IMR-90 (cell line): ENCODE measurements around the gene LANCL1. TPM values are rescaled to one million over a fixed set of nuclear protein-coding genes. Genes with fewer than 3 reads are reported as not detected.

ENCODE experiments used
- ATAC-seq: fragments of 200-7000 bp; cut with Tn5 transposase; 2 replicates; pipeline ENCODE4 v1.9.1; 2020; ENCODE audit warnings: low read depth, mild to moderate bottlenecking, moderate library complexity
- BruUV-seq: library from RNA; stranded (reverse); fragments of 400-500 nt; replicated peaks from 2 replicates; lab custom pipeline; 2021; lab: Mats Ljungman, UMichigan
- CTCF ChIA-PET: fragments of 300-600 bp; formaldehyde crosslinking; extraction: SDS; loops from one replicate; lab custom pipeline; 2021; ENCODE audit warnings: antibody characterized with exemption; lab: Yijun Ruan, JAX
- POLR2A ChIA-PET: fragments of 300-600 bp; sonication (Branson Sonifier 250); formaldehyde crosslinking; loops from one replicate; lab custom pipeline; 2022; ENCODE audit warnings: antibody characterized with exemption; ENCODE audit not compliant: unreplicated experiment; lab: Charles Lee
- DNase-seq: peaks from one replicate; pipeline ENCODE4 v3.0.0; 2013
- H2AFZ ChIP-seq: replicated peaks from 2 replicates; pipeline ENCODE3; 2013; ENCODE audit warnings: low read length, mild to moderate bottlenecking; ENCODE audit not compliant: poor library complexity
- H2AK5ac ChIP-seq: 2 replicates; pipeline ENCODE4 v1.6.1; 2013; ENCODE audit warnings: low read depth, low read length, inconsistent platforms
- H2AK9ac ChIP-seq: replicated peaks from 2 replicates; pipeline ENCODE3; 2013; ENCODE audit warnings: mild to moderate bottlenecking, low read depth, low read length, moderate library complexity; ENCODE audit not compliant: poor library complexity
- H2BK120ac ChIP-seq: 2 replicates; pipeline ENCODE4 v1.6.1; 2013; ENCODE audit warnings: low read depth, low read length, inconsistent platforms
- H2BK15ac ChIP-seq: 3 replicates; pipeline ENCODE4 v1.6.1; 2013; ENCODE audit warnings: low read depth, low read length, inconsistent platforms
- H2BK20ac ChIP-seq: 2 replicates; pipeline ENCODE4 v1.6.1; 2013; ENCODE audit warnings: low read depth, mild to moderate bottlenecking, inconsistent platforms, low read length, moderate library complexity
- H2BK5ac ChIP-seq: 2 replicates; pipeline ENCODE4 v1.6.1; 2013; ENCODE audit warnings: mild to moderate bottlenecking, low read depth, low read length, inconsistent platforms; ENCODE audit not compliant: poor library complexity, severe bottlenecking
- H3K14ac ChIP-seq: replicated peaks from 2 replicates; pipeline ENCODE4 v1.6.1; 2013; ENCODE audit warnings: low read depth, low read length, inconsistent platforms
- H3K18ac ChIP-seq: 2 replicates; pipeline ENCODE4 v1.6.1; 2013; ENCODE audit warnings: low read depth, low read length, control low read depth
- H3K23ac ChIP-seq: 2 replicates; pipeline ENCODE4 v1.6.1; 2013; ENCODE audit warnings: low read depth, low read length, inconsistent platforms
- H3K27ac ChIP-seq: 2 replicates; pipeline ENCODE4 v1.5.1; 2013; ENCODE audit warnings: mild to moderate bottlenecking, control low read depth, low read length; ENCODE audit not compliant: insufficient read depth
- H3K27me3 ChIP-seq: 2 replicates; pipeline ENCODE4 v1.6.1; 2013; ENCODE audit warnings: low read length; ENCODE audit not compliant: control insufficient read depth, insufficient read depth
- H3K36me3 ChIP-seq: 2 replicates; pipeline ENCODE4 v1.6.1; 2013; ENCODE audit warnings: low read length, mixed read lengths; ENCODE audit not compliant: control insufficient read depth, insufficient read depth
- H3K4ac ChIP-seq: 2 replicates; pipeline ENCODE4 v1.6.1; 2013; ENCODE audit warnings: low read depth, low read length, inconsistent platforms
- H3K4me1 ChIP-seq: 2 replicates; pipeline ENCODE4 v1.6.1; 2013; ENCODE audit warnings: low read length, mixed read lengths; ENCODE audit not compliant: control insufficient read depth, insufficient read depth
- H3K4me2 ChIP-seq: 2 replicates; pipeline ENCODE4 v1.6.1; 2013; ENCODE audit warnings: low read depth, mild to moderate bottlenecking, control low read depth, low read length, moderate library complexity
- H3K4me3 ChIP-seq: 2 replicates; pipeline ENCODE4 v1.5.1; 2013; ENCODE audit warnings: low read depth, mild to moderate bottlenecking, control low read depth, low read length, moderate library complexity; ENCODE audit not compliant: insufficient read depth
- H3K56ac ChIP-seq: 2 replicates; pipeline ENCODE4 v1.6.1; 2013; ENCODE audit warnings: low read length, inconsistent platforms; ENCODE audit not compliant: insufficient read depth; ENCODE audit errors: extremely low read depth
- H3K79me1 ChIP-seq, 2 experiments: 2 replicates each; pipeline ENCODE4 v1.6.1; 2013; ENCODE audit warnings: low read length in 2 of 2, inconsistent platforms in 1 of 2, low read depth in 1 of 2
- H3K9ac ChIP-seq: 2 replicates; pipeline ENCODE4 v1.6.1; 2013; ENCODE audit warnings: low read depth, low read length, control low read depth
- H3K9me1 ChIP-seq: 2 replicates; pipeline ENCODE4 v1.6.1; 2013; ENCODE audit warnings: low read length, inconsistent platforms; ENCODE audit not compliant: insufficient read depth
- H3K9me3 ChIP-seq: 2 replicates; pipeline ENCODE4 v1.6.1; 2013; ENCODE audit warnings: low read length; ENCODE audit not compliant: control insufficient read depth, insufficient read depth
- H4K20me1 ChIP-seq: 2 replicates; pipeline ENCODE4 v1.6.1; 2013; ENCODE audit warnings: low read length, inconsistent platforms; ENCODE audit not compliant: insufficient read depth
- H4K5ac ChIP-seq: 2 replicates; pipeline ENCODE4 v1.6.1; 2013; ENCODE audit warnings: mild to moderate bottlenecking, low read depth, low read length, control low read depth
- H4K8ac ChIP-seq, 2 experiments: 2 replicates each; pipeline ENCODE4 v1.6.1; 2013; ENCODE audit warnings: low read depth in 2 of 2, low read length in 2 of 2, control low read depth in 1 of 2, inconsistent platforms in 1 of 2
- H4K91ac ChIP-seq: 2 replicates; pipeline ENCODE4 v1.6.1; 2013; ENCODE audit warnings: low read depth, low read length, inconsistent platforms; ENCODE audit not compliant: insufficient read depth
- BHLHE40 ChIP-seq: fragments of 150-350 bp; IDR thresholded peaks from 2 replicates; pipeline ENCODE4 v1.6.1; 2016; ENCODE audit warnings: mild to moderate bottlenecking, low read depth, low read length
- CTCF ChIP-seq: conservative IDR thresholded peaks from 2 replicates; pipeline ENCODE4 v1.5.1; 2012; ENCODE audit warnings: mild to moderate bottlenecking, low read depth, low read length, improper control_type of control experiment
- MAZ ChIP-seq: IDR thresholded peaks from 2 replicates; pipeline ENCODE4 v1.6.1; 2012; ENCODE audit warnings: low read depth, mild to moderate bottlenecking, low read length, improper control_type of control experiment, moderate library complexity, borderline replicate concordance
- MXI1 ChIP-seq: IDR thresholded peaks from 2 replicates; pipeline ENCODE4 v1.6.1; 2012; ENCODE audit warnings: low read depth, mild to moderate bottlenecking, low read length, moderate library complexity, borderline replicate concordance
- RCOR1 ChIP-seq: IDR thresholded peaks from 2 replicates; pipeline ENCODE4 v1.6.1; 2012; ENCODE audit warnings: mild to moderate bottlenecking, low read length, improper control_type of control experiment; ENCODE audit not compliant: insufficient replicate concordance
- RFX5 ChIP-seq: IDR thresholded peaks from 2 replicates; pipeline ENCODE4 v1.8.0; 2012; ENCODE audit warnings: low read depth, mild to moderate bottlenecking, low read length, moderate library complexity
- WGBS, 2 experiments: methylation state at CpG; one replicate each; pipeline versions ENCODE4 v1.1.5 to v1.1.7; 2013; ENCODE audit warnings: missing lambda C conversion rate in 2 of 2; ENCODE audit not compliant: insufficient read length in 1 of 2; ENCODE audit errors: extremely low coverage in 2 of 2; 5-methylcytosine and 5-hydroxymethylcytosine counted together
- dilution Hi-C: fragments of 300-500 bp; cut with HindIII; formaldehyde crosslinking; loops from one replicate; pipeline ENCODE4 v1.14.3; 2018; ENCODE audit warnings: low sequenced_read_pairs; ENCODE audit not compliant: unreplicated experiment
- in situ Hi-C: fragments of 300-500 bp; cut with MboI; formaldehyde crosslinking; loops from 3 replicates; pipeline ENCODE4 v1.14.3; 2019; ENCODE audit warnings: low sequenced_read_pairs, inconsistent platforms, mixed read lengths
- intact Hi-C: fragments of 100-400 bp; cut with micrococcal nuclease; formaldehyde crosslinking; loops from 2 replicates; pipeline ENCODE4 v1.10.0; 2022
- polyA plus RNA-seq, 3 experiments: library from polyadenylated mRNA; depleted of rRNA; stranded (reverse); fragments of >200 nt; gene quantifications; 2 replicates each; pipeline ENCODE4 v1.2.3, GENCODE V29; 2012; ENCODE audit warnings: low replicate concordance in 1 of 3
- total RNA-seq: library from RNA; depleted of rRNA; stranded (reverse); fragments of >200 nt; gene quantifications from 2 replicates; pipeline ENCODE4 v1.2.3, GENCODE V29; 2012
- TF ChIP-seq, protein P1 (sequence below): fragments of 150-350 bp; IDR thresholded peaks from 2 replicates; pipeline ENCODE4 v1.6.1; 2017; ENCODE audit warnings: mild to moderate bottlenecking, antibody characterized with exemption, low read length, low read depth

The LANCL1 gene
- total and polyA plus RNA-seq, 2 of the 4 experiments (the other 2 are of a cell fraction) = 29.7 to 53.8 TPM

GRCh38 chr2:210480079-210480478 is 3.5 kb upstream of the LANCL1 start:
- no peak for TF ChIP-seq RFX5
- TF ChIP-seq MXI1 = no peak
- TF ChIP-seq, protein P1, sequence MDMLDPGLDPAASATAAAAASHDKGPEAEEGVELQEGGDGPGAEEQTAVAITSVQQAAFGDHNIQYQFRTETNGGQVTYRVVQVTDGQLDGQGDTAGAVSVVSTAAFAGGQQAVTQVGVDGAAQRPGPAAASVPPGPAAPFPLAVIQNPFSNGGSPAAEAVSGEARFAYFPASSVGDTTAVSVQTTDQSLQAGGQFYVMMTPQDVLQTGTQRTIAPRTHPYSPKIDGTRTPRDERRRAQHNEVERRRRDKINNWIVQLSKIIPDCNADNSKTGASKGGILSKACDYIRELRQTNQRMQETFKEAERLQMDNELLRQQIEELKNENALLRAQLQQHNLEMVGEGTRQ = no peak
- no peak for TF ChIP-seq CTCF
- no peak for TF ChIP-seq BHLHE40
- TF ChIP-seq MAZ = no peak
- no peak for TF ChIP-seq RCOR1
- in situ Hi-C loops = no loop called here
- BruUV-seq = no TSS peak

More at GRCh38 chr2:210480079-210480478, 3.5 kb upstream of the LANCL1 start:
- Histone ChIP-seq H4K20me1 (no peaks in the 10 kb centered on the region), H3K4me2 (no peak overlapping the region), H2AK9ac (no peak overlapping the region), H3K4me3 (no peak overlapping the region), H3K56ac (no peak overlapping the region), H3K79me1 (peaks cover 4 to 11% of the 10 kb centered on the region in 2 experiments), H3K9me1 (no peaks in the 10 kb centered on the region), H3K18ac (no peak overlapping the region), H2BK120ac (no peak overlapping the region), H3K9ac (no peak overlapping the region), H2BK20ac (no peak overlapping the region), H4K91ac (no peak overlapping the region), H4K5ac (no peak overlapping the region), H3K4ac (no peak overlapping the region), H2AK5ac (no peak overlapping the region), H4K8ac (no peak overlapping the region), H3K36me3 (no peaks in the 10 kb centered on the region), H3K4me1 (no peaks in the 10 kb centered on the region), H3K23ac (no peak overlapping the region), H3K9me3 (0 out of 2 replicates have a peak, but pooled peaks cover 1% of the 10 kb centered on the region), H2AFZ (no peak overlapping the region), H3K27me3 (no peaks in the 10 kb centered on the region), H3K27ac (no peak overlapping the region), H3K14ac (no peak overlapping the region), H2BK15ac (no peak overlapping the region), H2BK5ac (no peak overlapping the region)
- intact Hi-C loops (no loop called here), dilution Hi-C loops (no loop called here)
- ATAC-seq = no peak
- ChIA-PET CTCF (interaction anchor here (0.8 kb wide), 1 partner anchor 23 kb away, joined by 3 read pairs; no protein-coding TSS in a partner anchor), POLR2A (no interaction called here)
- no CpG with 5 or more reads among the region's 3 CpGs for WGBS, 2 experiments
- DNase-seq = no peak
